Vagina (tissue), 2 donors: ENCODE data around the gene NRG3.

ENCODE experiments used
- CTCF ChIP-seq, 3 experiments: fragments of 450-650 bp in 2 of 3; fragments of 200-600 bp in 1 of 3; sonication (generic) in 1 of 3; IDR thresholded peaks; one replicate each; pipeline ENCODE4 v1.5.1; 2017 to 2019; ENCODE audit warnings: antibody characterized with exemption in 3 of 3, mild to moderate bottlenecking in 2 of 3, moderate library complexity in 2 of 3
- POLR2A ChIP-seq, 2 donors: fragments of 450-650 bp; IDR thresholded peaks; one replicate each; pipeline ENCODE4 v1.6.1; 2017; ENCODE audit warnings: antibody characterized with exemption in 2 of 2, mild to moderate bottlenecking in 2 of 2, moderate library complexity in 2 of 2
- POLR2AphosphoS5 ChIP-seq, 2 donors: sonication (generic); formaldehyde crosslinking; IDR thresholded peaks; one replicate each; pipeline ENCODE4 v1.9.0; 2017; ENCODE audit warnings: antibody characterized with exemption in 2 of 2, mild to moderate bottlenecking in 2 of 2, low read depth in 1 of 2; ENCODE audit not compliant: insufficient read depth in 1 of 2

- TF ChIP-seq POLR2A (IDR thresholded peaks at IDR 0.05) (no peak), POLR2AphosphoS5 (IDR thresholded peaks at IDR 0.05; ENCODE audit: insufficient read depth in 1 of 2, low read depth in 1 of 2) (no peak), CTCF (IDR thresholded peaks at IDR 0.05) (no peak)
Observed at GRCh38 chr10:82378146-82378545, 503.2 kb downstream of the NRG3 start.
